ENCODE measurements around the gene UEVLD. TPM values are rescaled to one million over a fixed set of nuclear protein-coding genes. Genes with fewer than 3 reads are reported as not detected.

UEVLD gene
- total RNA-seq, 1 experiment from 2014 or later: 13.7 TPM

GRCh38 chr11:18608376-18608775 is 19.8 kb upstream of the UEVLD start:
- Histone ChIP-seq H3K4me3 (replicated peaks in 1 of 2; ENCODE audit: low read depth in 1 of 2, low read length in 2 of 2) (no peak overlapping the region), H2AFZ (ENCODE audit: low read depth, low read length, poor library complexity, severe bottlenecking) (no peak overlapping the region), H3K27me3 (ENCODE audit: insufficient read depth, low read length) (no peaks in the 10 kb centered on the region), H3K9me2 (ENCODE audit: insufficient read depth) (no peaks in the 10 kb centered on the region), H3K36me3 (ENCODE audit: control insufficient read depth in 1 of 2, insufficient read depth in 2 of 2, low read length in 2 of 2) (peaks cover 7 to 14% of the 10 kb centered on the region in 2 experiments; a peak in 2 of 4 replicates), H3K27ac (ENCODE audit: low read depth, low read length) (no peak overlapping the region), H3K9ac (ENCODE audit: low read length) (no peak overlapping the region), H3K4me2 (ENCODE audit: low read length) (no peak overlapping the region), H3K4me1 (ENCODE audit: control insufficient read depth in 1 of 2, insufficient read depth in 2 of 2, low read length in 2 of 2) (no peaks in the 10 kb centered on the region), H3K9me3 (ENCODE audit: control insufficient read depth in 1 of 2, insufficient read depth in 1 of 2, low read depth in 1 of 2, low read length in 2 of 2) (no peaks in the 10 kb centered on the region), H4K20me1 (ENCODE audit: insufficient read depth) (no peaks in the 10 kb centered on the region), H3K79me2 (ENCODE audit: insufficient read depth, low read length) (peaks cover 2% of the 10 kb centered on the region; the same call in 1 of the 2 replicates)
- BruUV-seq (replicated peaks): no TSS peak
- DNase-seq (ENCODE audit: low read depth, low spot score) (no peak), ATAC-seq (no peak)
- no peak for TF ChIP-seq ATF3 (IDR thresholded peaks at IDR 0.05)
- TF ChIP-seq CTCF (IDR thresholded peaks at IDR 0.05 in 2 of 3, conservative IDR thresholded peaks at IDR 0.05 in 1 of 3; ENCODE audit: borderline replicate concordance in 1 of 3, insufficient read depth in 1 of 3, low read depth in 2 of 3, low read length in 2 of 3): no peak
- TF ChIP-seq MAX (IDR thresholded peaks at IDR 0.05): no peak
- no peak for TF ChIP-seq EGR1 (IDR thresholded peaks at IDR 0.05; ENCODE audit: low read depth)
- no peak for TF ChIP-seq RAD21 (IDR thresholded peaks at IDR 0.05; ENCODE audit: low read depth)
- TF ChIP-seq EZH2 (IDR thresholded peaks at IDR 0.05): no peak
- no peak for TF ChIP-seq JUND (IDR thresholded peaks at IDR 0.05)
- TF ChIP-seq ZNF274 (IDR thresholded peaks at IDR 0.05; ENCODE audit: low read depth, low read length): no peak
- TF ChIP-seq ELF1 (IDR thresholded peaks at IDR 0.05; ENCODE audit: borderline replicate concordance, low read depth): no peak
- no peak for TF ChIP-seq YY1 (IDR thresholded peaks at IDR 0.05; ENCODE audit: extremely low read depth, insufficient replicate concordance, low read depth, low read length)
- TF ChIP-seq SIN3A (IDR thresholded peaks at IDR 0.05; ENCODE audit: low read depth): no peak
- TF ChIP-seq POLR2AphosphoS5 (IDR thresholded peaks at IDR 0.05; ENCODE audit: low read depth, low read length): no peak
- no peak for TF ChIP-seq TCF7L2 (IDR thresholded peaks at IDR 0.05; ENCODE audit: borderline replicate concordance, extremely low read depth, insufficient read depth, insufficient read length)
- ChIA-PET RAD21 (ENCODE audit: low non-redundant PET in 1 of 2, low total read pairs in 2 of 2, uncharacterized antibody in 2 of 2, unreplicated experiment in 2 of 2) (no interaction called here), POLR2A (no interaction called here), CTCF (no interaction called here)
- intact Hi-C loops (cut with micrococcal nuclease): no loop called here

All from HCT116 (cell line).